Stimulated activated CD8-positive, alpha-beta memory T cell treated with anti-CD3 and anti-CD28 coated beads, Interleukin-15, amount 100 ng/mL, for 48 hours (primary cell): ENCODE data around the gene TRAK1.

ENCODE experiments used
- DNase-seq, 2 donors: peaks; one replicate each; pipeline ENCODE4 v3.0.0-alpha.2; 2020; ENCODE audit warnings: low read depth in 2 of 2

TRAK1 gene

GRCh38 chr3:42246091-42246490 is 154.9 kb downstream of the TRAK1 start:
- no peak for DNase-seq

- peak; percentile 25 for DNase-seq
These were observed 156.4 kb downstream of the TRAK1 start for GRCh38 chr3:42247576-42248027.

- DNase-seq, result no peak
These were observed 159.6 kb downstream of the TRAK1 start for GRCh38 chr3:42250761-42251160.

GRCh38 chr3:42254566-42254965 is 163.4 kb downstream of the TRAK1 start:
- DNase-seq, result no peak

GRCh38 chr3:42256135-42256819 is 165.1 kb downstream of the TRAK1 start:
- no peak for DNase-seq

- DNase-seq, result no peak
These were observed 165.8 kb downstream of the TRAK1 start for GRCh38 chr3:42257007-42257406.

GRCh38 chr3:42262525-42262924 is 171.4 kb downstream of the TRAK1 start:
- no peak for DNase-seq

GRCh38 chr3:42263354-42264346 is 172.5 kb downstream of the TRAK1 start:
- no peak for DNase-seq

GRCh38 chr3:42264399-42265058 is 173.4 kb downstream of the TRAK1 start:
- DNase-seq, result no peak

- no peak for DNase-seq
These were observed 174.2 kb downstream of the TRAK1 start for GRCh38 chr3:42265059-42265991.

GRCh38 chr3:42266085-42266484 is 174.9 kb downstream of the TRAK1 start, which contains the start of gene CCK:
CCK (minus strand) TSS chr3:42266185; CDS start chr3:42263630, 2,555 bp downstream.
- DNase-seq, result no peak

GRCh38 chr3:42267878-42268277 is 176.7 kb downstream of the TRAK1 start:
- no peak for DNase-seq

- no peak for DNase-seq
These were observed 178.5 kb downstream of the TRAK1 start for GRCh38 chr3:42269647-42270046.

GRCh38 chr3:42270561-42270960 is 179.4 kb downstream of the TRAK1 start:
- no peak for DNase-seq

GRCh38 chr3:42271786-42272185 is 180.6 kb downstream of the TRAK1 start:
- no peak for DNase-seq

- no peak for DNase-seq
These were observed 182.2 kb downstream of the TRAK1 start for GRCh38 chr3:42273361-42273760.

- DNase-seq, result no peak
These were observed 183.1 kb downstream of the TRAK1 start for GRCh38 chr3:42274266-42274665.

GRCh38 chr3:42275217-42275616 is 184.1 kb downstream of the TRAK1 start:
- no peak for DNase-seq
